PC-9 (cell line): Measurements from ENCODE around the gene POLD2. TPM values are rescaled to one million over a fixed set of nuclear protein-coding genes. Genes with fewer than 3 reads are reported as not detected.

ENCODE experiments used
- BruUV-seq: library from RNA; stranded (reverse); fragments of 400-500 nt; replicated peaks from 2 replicates; lab custom pipeline; 2021; lab: Mats Ljungman, UMichigan
- CTCF ChIA-PET: fragments of 300-600 bp; sonication (Branson Sonifier 250); formaldehyde crosslinking; loops from one replicate; lab custom pipeline; 2022; ENCODE audit warnings: antibody characterized with exemption; lab: Charles Lee
- POLR2A ChIA-PET: fragments of 300-600 bp; sonication (Branson Sonifier 250); formaldehyde crosslinking; loops from one replicate; lab custom pipeline; 2022; ENCODE audit warnings: antibody characterized with exemption; ENCODE audit not compliant: unreplicated experiment; lab: Charles Lee
- DNase-seq, 2 experiments: peaks; one replicate each; pipeline versions ENCODE4 v3.0.0 to v3.0.0-alpha.2; 2015 to 2022; ENCODE audit warnings: mixed read lengths in 1 of 2
- H2AFZ ChIP-seq: fragments of 200-600 bp; sonication (generic); 2 replicates; pipeline ENCODE4 v1.8.1; 2017; ENCODE audit warnings: antibody characterized with exemption
- H3F3A ChIP-seq: fragments of 200-600 bp; sonication (generic); 2 replicates; pipeline ENCODE4 v1.8.1; 2017; ENCODE audit warnings: antibody characterized with exemption, mild to moderate bottlenecking, low read depth; ENCODE audit not compliant: insufficient read depth
- H3K27ac ChIP-seq: fragments of 200-600 bp; sonication (generic); 2 replicates; pipeline ENCODE4 v1.6.1; 2016; ENCODE audit warnings: mixed run types
- H3K27me3 ChIP-seq: fragments of 200-600 bp; sonication (generic); 2 replicates; pipeline ENCODE4 v1.6.1; 2016; ENCODE audit warnings: low read depth, mixed run types; ENCODE audit not compliant: insufficient read depth
- H3K36me3 ChIP-seq: fragments of 200-600 bp; sonication (generic); 2 replicates; pipeline ENCODE4 v1.6.1; 2016; ENCODE audit warnings: low read depth, mixed run types
- H3K4me1 ChIP-seq: fragments of 200-600 bp; sonication (generic); replicated peaks from 2 replicates; pipeline ENCODE4 v1.6.1; 2016; ENCODE audit warnings: mixed run types; ENCODE audit not compliant: insufficient read depth
- H3K4me2 ChIP-seq: fragments of 200-600 bp; sonication (generic); 2 replicates; pipeline ENCODE4 v1.6.1; 2017; ENCODE audit warnings: mixed run types
- H3K4me3 ChIP-seq: fragments of 200-600 bp; sonication (generic); 2 replicates; pipeline ENCODE4 v1.6.1; 2016; ENCODE audit warnings: mixed run types
- H3K79me2 ChIP-seq: fragments of 200-600 bp; sonication (generic); 2 replicates; pipeline ENCODE4 v1.6.1; 2017; ENCODE audit warnings: low read depth, mixed run types
- H3K9me2 ChIP-seq: fragments of 200-600 bp; sonication (generic); 2 replicates; pipeline ENCODE4 v1.8.1; 2017; ENCODE audit warnings: mild to moderate bottlenecking; ENCODE audit not compliant: insufficient read depth
- H3K9me3 ChIP-seq: fragments of 200-600 bp; sonication (generic); 2 replicates; pipeline ENCODE4 v1.8.1; 2016; ENCODE audit warnings: low read depth; ENCODE audit not compliant: insufficient read depth
- H4K20me1 ChIP-seq: fragments of 200-600 bp; sonication (generic); 2 replicates; pipeline ENCODE4 v1.8.1; 2017; ENCODE audit not compliant: insufficient read depth
- CTCF ChIP-seq: fragments of 200-600 bp; sonication (generic); conservative IDR thresholded peaks from 2 replicates; pipeline ENCODE4 v1.6.1; 2017; ENCODE audit warnings: mixed run types, antibody characterized with exemption, mild to moderate bottlenecking, moderate library complexity
- EZH2 ChIP-seq: fragments of 200-600 bp; sonication (generic); IDR thresholded peaks from 2 replicates; pipeline ENCODE4 v1.8.0; 2017; ENCODE audit warnings: antibody characterized with exemption, low read depth
- intact Hi-C: fragments of 100-400 bp; cut with micrococcal nuclease; formaldehyde crosslinking; loops from one replicate; pipeline ENCODE4 v1.10.0; 2022; ENCODE audit not compliant: unreplicated experiment
- total RNA-seq: library from RNA; stranded (reverse); gene quantifications from 2 replicates; pipeline ENCODE4 v1.2.3, GENCODE V29; 2021

POLD2 gene
- total RNA-seq, 1 experiment from 2014 or later: 249 TPM

GRCh38 chr7:44079331-44080021 lies 43.9 kb downstream of the POLD2 start:
- Histone ChIP-seq H3K27me3 (no peaks in the 10 kb centered on the region), H2AFZ (no peak overlapping the region), H3K4me1 (peaks cover 25% of the 10 kb centered on the region), H3K79me2 (peaks cover 19% of the 10 kb centered on the region), H3K36me3 (peaks cover 32% of the 10 kb centered on the region), H3K9me2 (no peaks in the 10 kb centered on the region), H3K4me3 (no peak overlapping the region), H3F3A (peaks cover 22% of the 10 kb centered on the region), H3K4me2 (no peak overlapping the region), H4K20me1 (no peaks in the 10 kb centered on the region), H3K27ac (no peak overlapping the region), H3K9me3 (no peaks in the 10 kb centered on the region)
- intact Hi-C loops: loop anchor here (5.0 kb wide), 1 partner anchor 103 kb away; no protein-coding TSS in a partner anchor
- TF ChIP-seq CTCF (no peak), EZH2 (no peak)
- POLR2A ChIA-PET: no interaction called here
- CTCF ChIA-PET: no interaction called here
- DNase-seq: no peak
- BruUV-seq: no TSS peak

GRCh38 chr7:44078521-44078920 lies 44.8 kb downstream of the POLD2 start:
- H3K4me2 ChIP-seq: no peak overlapping the region
- H3K27me3 ChIP-seq: no peaks in the 10 kb centered on the region
- H3K4me1 ChIP-seq: peaks cover 35% of the 10 kb centered on the region
- H4K20me1 ChIP-seq: no peaks in the 10 kb centered on the region
- TF ChIP-seq EZH2 (no peak), CTCF (no peak)
- no peak overlapping the region for H3K4me3 ChIP-seq
- H3K9me2 ChIP-seq: no peaks in the 10 kb centered on the region
- H2AFZ ChIP-seq: no peak overlapping the region
- no peak overlapping the region for H3K27ac ChIP-seq
- peaks cover 19% of the 10 kb centered on the region for H3K79me2 ChIP-seq
- no peaks in the 10 kb centered on the region for H3K9me3 ChIP-seq
- intact Hi-C loops: no loop called here
- H3K36me3 ChIP-seq: peaks cover 36% of the 10 kb centered on the region
- H3F3A ChIP-seq: peaks cover 32% of the 10 kb centered on the region
- BruUV-seq: no TSS peak
- ChIA-PET CTCF (no interaction called here), POLR2A (no interaction called here)
- no peak for DNase-seq

GRCh38 chr7:44077681-44078091 lies 45.7 kb downstream of the POLD2 start:
- no peaks in the 10 kb centered on the region for H3K27me3 ChIP-seq
- H3K4me3 ChIP-seq: no peak overlapping the region
- intact Hi-C loops: no loop called here
- TF ChIP-seq EZH2: no peak
- TF ChIP-seq CTCF: no peak
- ChIA-PET POLR2A (no interaction called here), CTCF (no interaction called here)
- H3K4me1 ChIP-seq: peaks cover 39% of the 10 kb centered on the region
- H3K79me2 ChIP-seq: peaks cover 19% of the 10 kb centered on the region
- H3K9me3 ChIP-seq: no peaks in the 10 kb centered on the region
- BruUV-seq: no TSS peak
- H4K20me1 ChIP-seq: no peaks in the 10 kb centered on the region
- DNase-seq: no peak
- H3K27ac ChIP-seq: no peak overlapping the region
- no peaks in the 10 kb centered on the region for H3K9me2 ChIP-seq
- peaks cover 39% of the 10 kb centered on the region for H3K36me3 ChIP-seq
- H3F3A ChIP-seq: peaks cover 40% of the 10 kb centered on the region
- no peak overlapping the region for H3K4me2 ChIP-seq
- H2AFZ ChIP-seq: no peak overlapping the region
